PC-3 (cell line): ENCODE results near the gene HRG. TPM values are rescaled to one million over a fixed set of nuclear protein-coding genes. Genes with fewer than 3 reads are reported as not detected.
"Not testable (repeated sequence)": the region's sequence is repeated elsewhere in the genome, so short reads cannot be mapped to it uniquely, and the experiment has no call there.

Experiments
- ATAC-seq: fragments of 200-7000 bp; cut with Tn5 transposase; 2 replicates; pipeline ENCODE4 v1.9.1; 2020; ENCODE audit warnings: mild to moderate bottlenecking, moderate library complexity
- BruUV-seq: library from RNA; stranded (reverse); fragments of 400-500 nt; replicated peaks from 2 replicates; lab custom pipeline; 2021; lab: Mats Ljungman, UMichigan
- CTCF ChIA-PET: fragments of 300-600 bp; sonication (Branson Sonifier 250); formaldehyde crosslinking; loops from one replicate; lab custom pipeline; 2022; ENCODE audit warnings: antibody characterized with exemption; lab: Charles Lee
- POLR2A ChIA-PET: fragments of 300-600 bp; sonication (Branson Sonifier 250); formaldehyde crosslinking; loops from one replicate; lab custom pipeline; 2022; ENCODE audit warnings: antibody characterized with exemption; ENCODE audit not compliant: unreplicated experiment; lab: Charles Lee
- DNase-seq: peaks from one replicate; pipeline ENCODE4 v3.0.0-alpha.2; 2015
- H2AFZ ChIP-seq: fragments of 300-600 bp; sonication (generic); 2 replicates; pipeline ENCODE4 v1.6.0; 2016; ENCODE audit warnings: antibody characterized with exemption, low read length
- H3F3A ChIP-seq: fragments of 300-600 bp; sonication (generic); one replicate; pipeline ENCODE4 v1.6.0; 2017; ENCODE audit warnings: antibody characterized with exemption, low read length, control low read depth, mild to moderate bottlenecking; ENCODE audit not compliant: unreplicated experiment
- H3K27ac ChIP-seq: fragments of 300-600 bp; sonication (generic); 2 replicates; pipeline ENCODE4 v1.5.1; 2016; ENCODE audit warnings: mild to moderate bottlenecking, low read length
- H3K27me3 ChIP-seq: fragments of 300-600 bp; sonication (generic); 2 replicates; pipeline ENCODE4 v1.6.1; 2016; ENCODE audit warnings: low read length, mixed read lengths
- H3K36me3 ChIP-seq: fragments of 300-600 bp; sonication (generic); 2 replicates; pipeline ENCODE4 v1.6.1; 2016; ENCODE audit warnings: low read depth, mixed run types, low read length, mixed read lengths
- H3K4me1 ChIP-seq: fragments of 300-600 bp; sonication (generic); 2 replicates; pipeline ENCODE4 v1.5.1; 2016; ENCODE audit warnings: low read length; ENCODE audit not compliant: insufficient read depth
- H3K4me2 ChIP-seq: fragments of 300-600 bp; sonication (generic); 2 replicates; pipeline ENCODE4 v1.6.0; 2016; ENCODE audit warnings: low read length
- H3K4me3 ChIP-seq: fragments of 300-600 bp; sonication (generic); 2 replicates; pipeline ENCODE4 v1.5.1; 2016; ENCODE audit warnings: mild to moderate bottlenecking, low read length, mixed read lengths
- H3K79me2 ChIP-seq: fragments of 300-600 bp; sonication (generic); 2 replicates; pipeline ENCODE4 v1.6.1; 2017; ENCODE audit warnings: low read length, mixed read lengths
- H3K9ac ChIP-seq: fragments of 300-600 bp; sonication (generic); 2 replicates; pipeline ENCODE4 v1.6.0; 2016; ENCODE audit warnings: mild to moderate bottlenecking, low read length
- H3K9me2 ChIP-seq: fragments of 300-600 bp; sonication (generic); replicated peaks from 2 replicates; pipeline ENCODE4 v1.6.1; 2016; ENCODE audit warnings: mixed run types, low read length, mixed read lengths
- H3K9me3 ChIP-seq: fragments of 300-600 bp; sonication (generic); 2 replicates; pipeline ENCODE4 v1.6.1; 2016; ENCODE audit warnings: low read length, mixed read lengths
- H4K20me1 ChIP-seq: fragments of 300-600 bp; sonication (generic); 2 replicates; pipeline ENCODE4 v1.6.1; 2016; ENCODE audit warnings: low read length, mixed read lengths
- EZH2 ChIP-seq: fragments of 300-600 bp; sonication (generic); IDR thresholded peaks from one replicate; pipeline ENCODE4 v1.6.1; 2017; ENCODE audit warnings: antibody characterized with exemption, mild to moderate bottlenecking, low read length; ENCODE audit not compliant: unreplicated experiment
- EZH2phosphoT487 ChIP-seq: fragments of 300-600 bp; sonication (generic); IDR thresholded peaks from 2 replicates; pipeline ENCODE4 v1.6.1; 2018; ENCODE audit warnings: mild to moderate bottlenecking, antibody characterized with exemption, low read length, borderline replicate concordance
- intact Hi-C: fragments of 100-400 bp; cut with micrococcal nuclease; formaldehyde crosslinking; loops from 2 replicates; pipeline ENCODE4 v1.9.0; 2023
- total RNA-seq: library from RNA; depleted of rRNA; stranded (reverse); fragments of >200 nt; gene quantifications from 2 replicates; pipeline ENCODE4 v1.2.3, GENCODE V29; 2014
- TF ChIP-seq, protein P1 (sequence below): fragments of 300-600 bp; sonication (generic); conservative IDR thresholded peaks from 2 replicates; pipeline ENCODE4 v1.5.1; 2017; ENCODE audit warnings: antibody characterized with exemption, low read depth, mild to moderate bottlenecking, low read length

The HRG gene
- total RNA-seq, 1 experiment from 2014 or later, result not detected

DNA sequence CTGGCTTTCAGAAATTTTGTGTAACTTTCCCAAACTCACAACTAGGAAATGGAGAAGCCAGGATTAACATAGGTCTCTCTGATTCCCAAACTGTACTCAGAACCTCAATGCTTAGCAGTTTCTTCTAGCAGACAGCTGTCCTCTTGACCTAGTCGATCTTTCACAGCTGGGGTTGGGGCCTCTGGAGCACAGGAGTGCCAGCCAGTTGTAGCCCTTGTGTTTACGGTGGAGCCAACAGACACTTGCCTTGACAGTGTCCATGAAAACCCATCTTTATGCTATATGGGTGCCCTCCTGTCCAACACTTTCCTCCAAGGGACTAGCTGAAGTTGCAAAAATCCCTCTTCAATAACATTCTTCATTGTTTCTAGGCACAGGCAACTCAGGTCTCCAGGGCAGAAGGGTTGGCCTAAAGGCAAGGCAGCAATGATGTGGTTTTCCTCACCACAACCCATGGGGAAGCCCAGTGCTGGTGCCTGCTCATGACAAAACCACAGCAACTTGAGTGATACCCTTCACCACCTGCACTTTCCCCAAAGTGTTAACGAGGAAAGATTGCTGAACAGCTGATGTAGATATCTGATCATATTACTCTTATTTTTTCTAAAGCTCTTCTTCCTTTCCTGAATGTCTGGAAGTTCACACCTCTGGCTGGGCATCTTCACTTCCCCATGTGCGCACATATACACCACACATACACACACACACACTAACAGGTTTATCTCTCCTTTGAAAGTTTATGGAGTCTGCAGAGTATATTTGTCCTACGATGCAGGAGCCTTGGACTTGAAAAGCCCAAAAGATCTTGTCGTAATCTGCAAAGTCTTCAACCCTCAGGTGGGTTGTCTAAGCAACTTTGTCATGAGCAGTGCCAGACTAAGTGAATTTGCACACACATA lies 40.3 kb downstream of the HRG start:
- H3K27ac ChIP-seq, result no peak overlapping the region
- no peaks in the 10 kb centered on the region for H3K36me3 ChIP-seq
- H3K27me3 ChIP-seq, result no peaks in the 10 kb centered on the region
- H3K9me2 ChIP-seq, result 0 out of 2 replicates have a peak, but pooled peaks cover 1% of the 10 kb centered on the region
- no peak overlapping the region for H3K4me3 ChIP-seq
- POLR2A ChIA-PET, result no interaction called here
- no peak overlapping the region for H2AFZ ChIP-seq
- no peak for ATAC-seq
- H3K4me1 ChIP-seq, result no peaks in the 10 kb centered on the region
- CTCF ChIA-PET, result no interaction called here
- DNase-seq, result no peak
- no peaks in the 10 kb centered on the region for H3K9me3 ChIP-seq
- H3K4me2 ChIP-seq, result no peak overlapping the region
- intact Hi-C loops, result no loop called here
- no peak overlapping the region for H3K9ac ChIP-seq
- BruUV-seq, result no TSS peak
- no peaks in the 10 kb centered on the region for H3F3A ChIP-seq
- no peaks in the 10 kb centered on the region for H3K79me2 ChIP-seq
- TF ChIP-seq EZH2 (no peak), EZH2phosphoT487 (no peak)
- TF ChIP-seq, protein P1, sequence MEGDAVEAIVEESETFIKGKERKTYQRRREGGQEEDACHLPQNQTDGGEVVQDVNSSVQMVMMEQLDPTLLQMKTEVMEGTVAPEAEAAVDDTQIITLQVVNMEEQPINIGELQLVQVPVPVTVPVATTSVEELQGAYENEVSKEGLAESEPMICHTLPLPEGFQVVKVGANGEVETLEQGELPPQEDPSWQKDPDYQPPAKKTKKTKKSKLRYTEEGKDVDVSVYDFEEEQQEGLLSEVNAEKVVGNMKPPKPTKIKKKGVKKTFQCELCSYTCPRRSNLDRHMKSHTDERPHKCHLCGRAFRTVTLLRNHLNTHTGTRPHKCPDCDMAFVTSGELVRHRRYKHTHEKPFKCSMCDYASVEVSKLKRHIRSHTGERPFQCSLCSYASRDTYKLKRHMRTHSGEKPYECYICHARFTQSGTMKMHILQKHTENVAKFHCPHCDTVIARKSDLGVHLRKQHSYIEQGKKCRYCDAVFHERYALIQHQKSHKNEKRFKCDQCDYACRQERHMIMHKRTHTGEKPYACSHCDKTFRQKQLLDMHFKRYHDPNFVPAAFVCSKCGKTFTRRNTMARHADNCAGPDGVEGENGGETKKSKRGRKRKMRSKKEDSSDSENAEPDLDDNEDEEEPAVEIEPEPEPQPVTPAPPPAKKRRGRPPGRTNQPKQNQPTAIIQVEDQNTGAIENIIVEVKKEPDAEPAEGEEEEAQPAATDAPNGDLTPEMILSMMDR, result no peak
- H4K20me1 ChIP-seq, result no peaks in the 10 kb centered on the region

DNA sequence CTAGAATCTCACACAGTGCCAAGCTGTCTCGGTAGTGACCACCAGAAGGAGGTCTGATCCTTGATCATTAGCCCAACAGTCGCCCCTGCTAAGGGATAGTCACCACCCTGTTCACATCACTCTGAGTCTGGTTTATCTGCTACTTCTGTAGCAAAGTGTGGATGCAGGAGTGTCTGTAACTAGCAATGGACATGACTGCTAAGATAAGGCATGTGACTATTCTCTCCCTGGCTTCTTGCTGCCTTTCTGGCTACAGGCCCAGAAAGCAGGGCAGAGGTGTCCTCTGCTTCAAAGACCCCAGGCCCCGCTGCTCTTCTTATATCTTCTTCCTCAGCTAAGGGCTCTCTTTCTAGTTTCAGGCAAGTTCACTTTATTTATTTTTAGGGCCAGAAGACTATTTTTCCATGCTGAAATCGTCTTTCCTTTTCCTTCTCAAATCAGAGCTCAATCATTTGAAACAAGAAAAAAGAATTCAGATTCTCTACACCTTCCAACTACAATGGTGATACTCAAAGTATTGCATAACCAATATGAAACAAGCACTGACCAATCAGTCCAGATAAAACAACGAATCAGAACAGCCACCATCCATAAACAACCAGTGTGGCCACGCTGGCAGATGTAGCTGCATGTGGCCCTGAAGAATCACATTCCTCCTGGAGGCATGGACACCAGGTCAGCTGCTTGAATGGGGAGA lies 43.3 kb downstream of the HRG start:
- no peaks in the 10 kb centered on the region for H4K20me1 ChIP-seq
- H3K79me2 ChIP-seq, result no peaks in the 10 kb centered on the region
- no peaks in the 10 kb centered on the region for H3K36me3 ChIP-seq
- H2AFZ ChIP-seq, result no peak overlapping the region
- no TSS peak for BruUV-seq
- intact Hi-C loops, result no loop called here
- H3K4me2 ChIP-seq, result no peak overlapping the region
- no peak overlapping the region for H3K4me3 ChIP-seq
- no peaks in the 10 kb centered on the region for H3K9me2 ChIP-seq
- CTCF ChIA-PET, result no interaction called here
- POLR2A ChIA-PET, result no interaction called here
- no peak overlapping the region for H3K27ac ChIP-seq
- no peak overlapping the region for H3K9ac ChIP-seq
- no peaks in the 10 kb centered on the region for H3K9me3 ChIP-seq
- no peaks in the 10 kb centered on the region for H3F3A ChIP-seq
- no peaks in the 10 kb centered on the region for H3K4me1 ChIP-seq
- TF ChIP-seq EZH2phosphoT487 (no peak), EZH2 (no peak)
- TF ChIP-seq, protein P1, result no peak
- no peaks in the 10 kb centered on the region for H3K27me3 ChIP-seq
- no peak for ATAC-seq
- no peak for DNase-seq

DNA sequence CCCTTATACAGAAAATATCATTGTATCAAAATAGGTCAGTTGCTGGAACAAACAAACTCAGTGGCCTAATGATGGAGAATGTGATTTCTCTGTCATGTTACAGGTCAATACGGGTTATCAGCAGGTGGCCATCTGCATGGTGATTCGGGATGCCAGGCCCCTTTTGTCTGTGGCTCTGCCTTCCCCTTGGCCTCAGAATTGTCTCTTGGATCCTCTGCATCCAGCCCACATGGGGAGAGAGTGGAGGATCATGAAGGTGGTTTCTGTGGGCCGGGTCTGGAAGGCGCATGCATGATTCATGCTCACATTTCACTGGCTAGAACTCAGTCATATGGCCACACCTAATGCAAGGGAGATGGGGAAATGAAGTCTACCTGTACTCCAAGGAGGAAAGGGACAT lies 44.9 kb downstream of the HRG start:
- H2AFZ ChIP-seq, H3K27me3 ChIP-seq, DNase-seq, H3K9me3 ChIP-seq, CTCF ChIA-PET, H3K4me1 ChIP-seq, BruUV-seq, POLR2A ChIA-PET, H3K36me3 ChIP-seq, H4K20me1 ChIP-seq, ATAC-seq, H3K9ac ChIP-seq, H3K4me2 ChIP-seq, H3F3A ChIP-seq, H3K79me2 ChIP-seq, intact Hi-C loops, H3K27ac ChIP-seq, H3K9me2 ChIP-seq, H3K4me3 ChIP-seq: not testable (repeated sequence)
